Central memory CD4-positive, alpha-beta T cell (primary cell): ENCODE results near the gene NMD3.
"Not testable (repeated sequence)": the region's sequence is repeated elsewhere in the genome, so short reads cannot be mapped to it uniquely, and the experiment has no call there.

Experiments
- DNase-seq: peaks from one replicate; pipeline ENCODE4 v3.0.0; 2022
- total RNA-seq, 3 experiments: gene quantifications; one replicate each; lab custom pipeline; 2026; lab: John Stamatoyannopoulos, UW

NMD3 gene
- total RNA-seq: 58.5 to 128 (median 67.6) reads per million in 3 experiments

DNA sequence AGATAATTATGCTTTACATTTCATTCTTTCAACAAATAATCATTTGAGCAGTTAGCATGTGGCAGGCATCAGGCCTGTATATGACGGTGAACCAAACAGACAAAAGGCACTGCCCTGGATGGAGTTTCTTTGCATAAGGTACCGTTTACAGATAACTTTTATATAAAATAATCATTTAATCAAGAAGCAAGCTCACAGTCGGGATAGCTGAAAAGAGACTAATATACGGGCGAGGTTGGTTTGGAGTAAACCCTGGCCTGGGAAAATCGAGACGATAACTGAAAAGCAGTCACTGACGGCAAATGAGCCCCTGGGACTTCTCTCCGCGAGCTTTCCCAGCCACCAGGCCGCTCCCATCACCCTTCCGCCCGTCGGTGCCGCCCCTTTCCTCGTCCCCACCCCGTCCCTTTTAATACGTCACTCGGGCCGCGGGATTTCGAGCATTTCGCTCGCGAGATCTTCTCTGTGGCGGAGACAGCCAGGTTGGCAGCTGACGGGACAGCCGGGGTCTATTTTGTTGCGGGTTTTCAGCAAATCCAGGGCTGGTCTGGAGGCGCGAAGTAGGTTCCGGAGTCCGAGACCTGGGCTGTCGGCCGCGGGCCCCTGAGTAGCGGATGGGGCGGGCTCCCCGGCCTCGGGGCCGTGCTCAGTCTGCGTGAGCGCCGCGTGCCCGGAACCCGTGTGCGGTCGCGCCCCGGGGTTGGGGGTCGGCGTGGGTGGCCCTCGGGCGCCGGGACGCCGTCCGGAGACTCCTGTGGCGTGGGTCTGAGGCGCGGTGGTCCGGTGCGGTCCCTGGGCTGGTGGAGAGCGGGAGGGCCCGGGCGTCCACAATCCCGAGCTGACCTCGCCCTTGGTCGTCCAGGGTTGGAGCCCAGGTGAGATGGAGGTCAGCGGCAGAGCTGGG is at the start of gene NMD3:
NMD3 (plus strand) TSS at position 462 of the 904 bp plus-strand sequence. CDS start 703 bp downstream, outside the sequence.
- peak; percentile 86 for DNase-seq

DNA sequence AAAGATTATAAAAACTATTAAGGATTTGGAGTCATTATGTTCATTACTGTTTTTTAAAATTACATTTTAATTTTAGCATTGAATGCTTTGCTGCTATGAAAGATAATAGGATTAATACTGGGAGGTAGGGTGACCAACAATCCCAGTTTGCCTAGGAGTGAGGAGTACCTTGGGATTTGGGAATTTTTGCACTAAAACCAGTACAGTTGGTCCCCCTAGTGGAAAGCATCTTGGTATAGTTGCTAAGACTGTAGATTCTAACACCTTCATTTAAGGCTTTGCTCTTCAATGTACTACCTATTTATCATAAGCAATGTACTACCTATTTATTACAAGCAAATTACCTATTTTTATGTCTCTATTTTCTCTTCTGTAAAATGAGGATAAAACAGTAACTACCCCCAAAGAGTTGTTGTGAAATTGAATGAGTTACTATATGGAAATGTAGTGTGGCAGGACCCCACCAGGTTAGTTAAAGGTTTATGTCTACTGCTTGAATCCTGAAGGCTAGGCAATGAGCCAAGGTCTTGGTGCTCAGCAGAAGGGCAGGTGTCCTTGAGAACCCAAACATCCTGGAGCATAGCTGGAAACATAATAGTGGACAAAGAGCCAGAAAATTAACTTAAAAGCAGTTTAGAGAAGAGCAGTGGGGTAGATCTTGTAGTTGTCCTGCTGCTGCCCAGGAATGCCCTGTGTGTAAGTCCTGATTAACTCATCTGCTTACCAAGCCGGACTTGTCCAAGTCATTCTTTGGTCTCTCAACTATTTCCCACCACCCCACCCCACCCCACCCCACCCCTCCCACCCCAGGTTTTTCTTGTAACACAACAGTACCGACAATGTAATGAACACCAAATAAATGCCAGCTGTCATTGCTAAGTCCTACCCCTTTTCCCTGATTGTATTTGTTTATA is 49.2 kb upstream of the NMD3 start:
- DNase-seq: no peak

DNA sequence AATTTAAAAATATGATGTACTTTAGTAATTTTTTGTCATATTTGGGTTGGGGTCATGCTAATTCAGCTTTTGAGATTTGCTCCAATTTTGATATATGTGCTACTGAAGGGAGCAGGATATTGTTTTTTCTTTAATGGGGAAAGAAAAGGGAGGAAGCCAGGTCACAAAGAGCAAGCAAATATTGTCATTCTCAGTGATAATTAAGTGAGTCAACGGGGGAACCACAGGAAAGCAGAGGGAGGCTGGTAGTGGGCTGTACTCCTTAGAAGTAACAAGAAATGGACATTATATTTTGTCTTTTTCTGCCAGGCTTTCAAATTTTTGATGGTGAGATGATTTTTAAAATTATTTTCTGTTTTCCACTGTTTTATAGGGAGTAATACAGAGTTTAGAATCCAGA is 45.6 kb upstream of the NMD3 start:
- DNase-seq: no peak

DNA sequence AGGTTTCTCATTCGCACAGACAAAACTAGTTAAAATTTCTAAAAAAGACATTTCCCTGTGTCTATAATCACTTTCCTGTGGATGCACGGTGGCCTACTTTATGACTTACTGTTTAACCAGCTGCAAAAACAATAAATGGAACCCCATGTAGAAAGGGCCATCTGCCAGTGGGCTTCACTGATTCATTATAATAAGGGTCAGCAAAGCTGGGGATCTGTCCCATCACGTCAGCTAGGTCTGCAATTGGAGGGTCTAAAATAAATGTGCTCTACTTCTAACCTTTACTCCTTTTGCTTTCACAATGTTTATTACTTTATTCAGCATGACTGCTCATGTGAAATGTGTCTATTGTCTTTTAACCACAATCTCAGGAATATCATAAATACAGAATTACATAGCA is 43.1 kb upstream of the NMD3 start:
- no peak for DNase-seq

DNA sequence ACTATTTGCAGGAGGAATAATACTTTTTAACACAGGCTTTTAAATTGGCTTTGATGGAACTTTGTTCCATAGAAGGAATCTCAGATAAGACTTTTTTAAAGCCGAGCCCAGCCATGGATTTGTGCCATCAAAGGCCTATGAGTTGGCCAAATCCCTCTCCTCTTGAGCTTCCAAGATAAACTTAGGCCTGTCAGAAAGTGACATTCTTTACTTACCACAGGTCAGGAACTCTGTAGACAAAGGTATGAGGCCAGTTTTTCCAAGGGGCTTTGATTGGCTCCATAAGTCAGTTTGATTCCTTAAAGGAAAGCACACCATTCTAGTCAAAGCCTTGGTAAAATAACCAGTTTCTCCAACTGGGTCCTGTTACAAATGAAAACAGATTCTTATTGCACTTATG is 39.7 kb upstream of the NMD3 start:
- DNase-seq: not testable (repeated sequence)

DNA sequence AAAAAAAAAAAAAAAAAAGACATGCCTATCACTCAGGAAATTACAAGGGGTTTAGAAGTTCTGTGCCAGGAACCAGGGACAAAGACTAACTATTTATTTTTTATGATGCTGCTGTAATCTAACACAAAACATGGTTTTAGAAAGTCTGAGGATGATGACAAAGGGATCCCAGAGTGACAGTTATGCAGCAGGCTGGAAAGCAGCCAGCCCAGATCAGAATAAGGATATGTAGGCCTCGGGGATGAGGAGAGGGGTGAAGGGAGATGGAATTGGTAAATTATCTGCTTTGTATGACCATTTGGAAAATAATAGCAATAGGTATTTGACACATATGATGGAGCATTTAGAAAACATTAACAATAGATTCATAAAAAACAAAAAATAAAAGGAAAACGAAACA is 34.1 kb upstream of the NMD3 start:
- DNase-seq: no peak

DNA sequence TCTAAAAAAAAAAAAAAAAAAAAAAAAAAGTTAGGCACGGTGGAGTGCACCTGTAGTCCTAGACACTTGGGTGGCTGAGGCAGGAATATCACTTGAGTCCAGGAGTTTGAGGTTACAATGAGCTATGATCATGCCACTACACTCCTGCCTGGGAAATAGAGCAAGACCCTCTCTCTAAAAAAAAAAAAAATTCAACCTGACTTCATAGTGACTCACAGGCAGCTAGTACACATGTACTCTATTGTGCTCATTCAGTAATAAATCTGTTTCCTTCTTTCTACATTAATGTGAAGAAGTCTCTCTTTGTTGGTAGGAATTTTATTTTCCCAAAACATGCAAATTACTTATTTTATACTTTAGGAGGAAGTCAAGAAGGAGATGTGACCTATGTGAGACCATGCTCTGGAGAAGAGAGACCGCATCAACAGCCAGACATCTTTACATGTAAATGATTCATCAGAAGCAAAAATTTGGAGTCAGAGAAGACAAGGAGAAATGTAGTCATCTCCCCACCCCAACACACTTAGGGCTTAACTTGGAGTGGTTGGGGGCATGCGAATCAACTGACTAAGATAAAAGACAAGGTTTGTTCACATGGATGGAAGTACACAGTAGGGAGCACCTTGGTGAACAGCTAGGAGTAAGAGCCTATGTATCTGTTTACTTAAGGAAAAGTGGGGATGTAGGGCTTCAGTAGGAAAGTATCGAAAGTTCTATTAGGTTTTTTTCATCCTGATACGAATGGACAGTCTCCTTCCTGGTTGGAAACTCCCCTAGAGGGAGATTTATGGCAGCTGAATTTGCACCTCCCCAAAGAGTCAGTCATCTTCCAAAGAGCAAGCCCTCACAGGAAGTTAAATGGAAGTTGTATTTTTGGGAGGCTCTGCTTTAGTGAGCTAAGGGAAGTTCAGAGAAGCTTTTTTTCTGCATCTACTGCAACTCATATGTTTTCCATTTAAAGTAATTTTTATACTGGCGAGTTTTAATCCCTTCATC is 23.0 kb upstream of the NMD3 start:
- no peak for DNase-seq

DNA sequence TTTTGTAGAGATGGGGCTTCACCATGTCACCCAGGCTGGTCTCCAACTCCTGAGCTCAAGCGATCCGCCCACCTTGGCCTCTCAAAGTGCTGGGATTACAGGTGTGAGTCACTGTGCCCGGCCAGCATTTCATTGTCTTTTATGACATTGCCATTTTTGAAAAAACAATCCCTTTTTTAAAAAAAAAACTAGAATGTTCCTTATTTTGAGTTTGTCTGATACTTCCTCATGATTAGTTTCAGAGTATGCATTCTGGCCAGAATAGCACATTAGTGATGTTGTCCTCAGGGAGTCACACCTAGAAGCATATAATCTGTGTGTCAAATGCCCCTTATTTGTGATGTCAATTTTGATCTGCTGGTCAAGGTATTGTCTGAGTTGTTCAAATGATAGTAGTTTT is 21.2 kb upstream of the NMD3 start:
- DNase-seq: no peak

DNA sequence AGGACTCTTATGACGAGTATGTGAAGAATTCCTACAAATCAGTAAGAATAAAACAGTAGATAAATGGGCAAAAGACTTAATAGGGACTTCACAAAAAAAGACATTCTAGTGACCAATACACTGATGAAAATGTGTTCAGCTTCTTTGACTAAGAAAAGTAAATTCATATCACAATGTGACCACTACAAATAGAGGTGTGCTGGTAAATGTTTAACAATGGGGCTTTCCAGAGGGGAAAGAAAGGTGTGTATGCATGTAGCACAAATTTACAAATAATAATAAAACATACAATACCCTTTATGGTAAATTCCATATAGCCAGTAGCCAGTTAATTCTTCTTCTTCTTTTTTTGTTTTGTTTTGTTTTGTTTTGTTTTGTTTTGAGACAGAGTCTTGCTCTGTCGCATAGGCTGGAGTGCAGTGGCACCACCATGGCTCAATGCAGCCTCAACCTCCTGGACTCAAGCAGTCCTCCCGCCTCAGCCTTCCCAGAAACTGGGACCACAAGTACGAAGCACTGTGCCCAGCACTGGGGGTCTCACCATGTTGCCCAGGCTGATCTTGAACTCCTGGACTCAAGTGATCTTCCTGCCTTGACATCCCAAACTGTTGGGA is 17.5 kb upstream of the NMD3 start:
- DNase-seq: no peak

DNA sequence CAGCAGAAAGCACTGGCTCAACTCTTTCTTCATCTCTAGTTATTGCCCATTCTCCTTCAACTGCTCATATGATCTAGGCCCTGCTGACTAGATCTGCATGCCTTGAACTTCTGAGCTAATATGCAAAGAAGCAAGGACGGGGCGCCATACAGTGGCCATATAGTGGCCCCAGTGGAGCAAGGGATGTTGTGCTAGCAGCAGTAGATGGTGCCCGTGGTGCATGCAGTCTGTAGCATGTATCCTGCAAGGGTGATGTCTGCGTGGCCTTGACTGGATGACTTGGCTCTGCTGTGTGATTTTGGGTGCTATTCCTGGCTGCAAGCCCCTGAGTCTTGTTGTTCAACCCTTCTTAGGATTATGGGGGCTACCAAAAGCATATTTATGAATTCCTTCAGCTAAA is 12.2 kb upstream of the NMD3 start:
- no peak for DNase-seq

DNA sequence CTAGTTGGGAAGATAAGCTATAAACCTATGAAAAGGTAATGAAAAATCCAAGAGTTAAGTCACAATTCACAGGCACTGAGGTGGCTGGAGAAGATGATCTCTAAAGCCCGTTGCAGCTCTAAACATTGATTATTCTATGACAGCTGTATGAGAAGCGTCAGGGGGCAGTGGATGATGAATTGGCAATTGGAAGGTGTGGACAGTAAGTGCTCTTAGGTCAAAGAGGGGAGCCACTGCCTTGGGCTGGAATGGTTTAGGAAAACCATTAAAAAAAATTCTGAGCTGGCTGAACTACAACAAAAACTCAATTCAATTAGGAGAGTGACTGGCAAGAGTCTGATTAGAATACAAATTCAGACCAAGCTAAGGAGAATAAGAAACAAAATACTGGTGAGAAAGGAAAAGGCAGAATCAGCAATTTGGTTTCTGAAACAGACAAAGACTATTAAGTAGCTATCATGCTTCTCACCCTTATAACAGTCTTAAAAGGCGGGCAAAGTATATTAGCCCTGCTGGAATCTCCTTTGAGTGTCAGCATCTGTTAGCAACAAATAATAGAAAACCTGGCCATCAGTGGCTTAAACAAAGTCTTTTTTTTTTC is 8.8 kb upstream of the NMD3 start:
- no peak for DNase-seq

DNA sequence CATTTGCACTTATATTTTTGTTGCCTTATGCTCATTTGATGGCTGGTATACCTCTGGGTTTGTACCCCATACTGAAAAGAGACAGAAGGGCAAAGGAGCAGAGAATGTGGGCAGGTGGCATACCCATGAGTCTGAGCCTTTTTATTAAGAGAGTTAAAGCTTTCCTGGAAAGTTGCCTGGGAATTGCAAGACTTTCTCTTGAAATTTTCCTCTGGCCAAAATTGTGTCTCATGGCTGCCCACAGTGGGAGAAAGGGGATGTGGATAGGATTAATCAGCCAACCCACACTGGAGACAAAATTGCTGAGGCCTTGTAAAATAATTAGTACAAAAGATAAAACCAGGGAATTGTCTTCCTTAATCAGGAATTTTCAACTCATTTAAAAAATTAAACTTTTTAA is 8.2 kb upstream of the NMD3 start:
- no peak for DNase-seq

DNA sequence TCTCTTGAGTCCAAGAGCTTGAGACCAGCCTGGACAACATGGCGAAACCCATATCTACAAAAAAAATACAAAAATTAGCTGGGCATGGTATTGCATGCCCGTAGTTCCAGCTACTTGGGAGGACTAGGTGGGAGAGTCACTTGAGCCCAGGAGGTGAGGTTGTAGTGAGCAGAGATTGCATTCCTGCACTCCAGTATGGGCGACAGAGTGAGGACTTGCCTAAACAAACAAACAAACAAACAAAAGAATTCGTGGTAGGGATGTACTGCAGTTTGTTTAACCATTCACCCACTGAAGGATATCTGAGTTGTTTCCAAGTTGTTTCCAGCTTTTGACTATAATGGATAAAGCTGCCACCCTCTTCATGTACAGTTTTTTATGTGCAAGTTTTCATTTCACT is 7.5 kb upstream of the NMD3 start:
- no peak for DNase-seq

DNA sequence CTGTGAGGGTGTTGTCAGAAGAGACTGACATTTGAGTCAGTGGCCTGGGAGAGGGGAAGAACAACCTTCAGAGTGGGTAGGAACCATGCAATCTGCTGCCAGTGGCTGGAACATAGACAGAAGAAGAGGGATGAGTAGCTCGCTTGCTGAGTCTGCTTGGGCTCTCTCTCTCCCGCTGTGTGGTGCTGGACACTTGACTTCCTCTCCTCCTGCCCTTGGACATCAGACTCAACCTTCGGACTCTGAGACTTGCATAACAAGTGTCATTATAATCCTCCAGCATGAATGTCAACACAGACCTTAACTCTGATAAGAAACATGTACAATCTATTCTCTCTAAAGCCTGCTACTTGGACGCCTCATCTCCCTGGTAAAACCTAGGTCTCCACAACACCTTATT is 5.9 kb upstream of the NMD3 start:
- DNase-seq: no peak

DNA sequence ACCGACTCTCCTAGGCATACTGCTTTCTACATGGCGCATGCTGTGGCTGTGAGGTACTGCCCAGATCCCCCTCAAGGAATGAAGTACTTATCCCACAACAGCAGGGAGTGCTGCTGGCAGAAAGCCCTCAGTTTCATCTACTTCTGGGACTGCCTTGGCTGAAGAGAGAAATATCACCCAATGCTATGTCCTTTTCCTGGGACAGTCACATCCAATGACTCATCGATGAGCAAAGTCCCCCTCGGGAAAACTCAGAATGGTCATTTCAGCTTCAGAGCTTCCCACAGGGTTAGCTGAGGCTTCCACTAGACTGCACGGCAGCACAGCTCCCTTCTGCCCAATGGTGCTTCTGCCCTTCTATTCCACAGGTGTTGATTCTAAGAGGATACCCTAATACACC is 3.6 kb upstream of the NMD3 start:
- no peak for DNase-seq

DNA sequence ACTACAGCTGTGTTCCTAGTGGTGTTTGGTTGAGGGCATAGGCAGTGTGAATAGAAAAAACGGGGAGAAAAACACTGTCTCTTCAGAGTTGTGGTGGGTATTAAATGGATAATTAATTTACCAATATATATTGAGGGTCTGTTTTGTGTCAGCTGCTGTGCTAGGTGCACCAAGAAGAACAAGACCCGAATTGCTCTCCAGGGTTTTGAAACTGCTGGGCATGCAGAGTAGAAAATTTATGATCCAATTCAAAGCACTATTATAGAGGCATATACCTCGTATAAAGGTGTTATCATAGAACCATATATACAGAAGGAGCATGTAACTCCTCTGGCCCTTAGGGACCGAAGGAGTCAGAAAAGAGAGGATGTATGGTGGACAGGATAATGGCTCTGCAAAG is 1.6 kb upstream of the NMD3 start:
- DNase-seq: no peak

DNA sequence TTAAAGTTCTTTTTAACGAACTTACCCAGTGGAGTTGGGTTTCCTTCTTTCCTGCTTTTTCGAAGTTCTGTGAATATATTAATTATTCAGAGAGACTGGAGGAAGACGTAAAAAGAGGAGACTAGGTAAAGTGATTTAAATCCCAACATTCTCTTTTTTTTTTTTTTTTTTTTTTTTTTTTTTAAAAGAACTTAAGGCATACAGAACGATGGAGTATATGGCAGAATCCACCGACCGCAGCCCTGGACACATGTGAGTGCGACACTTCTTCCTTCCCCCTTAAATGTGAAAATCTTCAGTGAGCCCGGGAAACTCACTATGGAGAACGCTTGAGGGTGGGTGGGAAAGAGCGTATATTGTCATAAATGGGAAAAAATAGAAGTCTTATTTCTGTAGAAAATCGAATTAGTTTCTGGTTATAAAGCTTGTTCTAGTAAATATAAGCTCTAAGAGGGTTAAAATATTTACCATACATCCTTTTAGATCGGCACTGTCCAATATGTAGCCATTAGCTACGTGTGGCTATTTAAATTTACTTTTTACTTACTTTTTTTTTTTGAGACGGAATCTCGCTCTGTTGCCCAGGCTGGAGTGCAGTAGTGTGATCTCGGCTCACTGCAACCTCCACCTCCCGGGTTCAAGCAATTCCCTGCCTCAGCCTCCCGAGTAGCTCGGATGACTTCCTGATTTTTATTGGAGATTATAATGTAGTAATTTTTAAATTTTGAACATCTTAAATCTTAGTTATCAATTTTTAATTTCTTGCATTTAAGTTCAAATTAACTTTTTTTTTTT is 892 bp downstream of the NMD3 start:
- no peak for DNase-seq

DNA sequence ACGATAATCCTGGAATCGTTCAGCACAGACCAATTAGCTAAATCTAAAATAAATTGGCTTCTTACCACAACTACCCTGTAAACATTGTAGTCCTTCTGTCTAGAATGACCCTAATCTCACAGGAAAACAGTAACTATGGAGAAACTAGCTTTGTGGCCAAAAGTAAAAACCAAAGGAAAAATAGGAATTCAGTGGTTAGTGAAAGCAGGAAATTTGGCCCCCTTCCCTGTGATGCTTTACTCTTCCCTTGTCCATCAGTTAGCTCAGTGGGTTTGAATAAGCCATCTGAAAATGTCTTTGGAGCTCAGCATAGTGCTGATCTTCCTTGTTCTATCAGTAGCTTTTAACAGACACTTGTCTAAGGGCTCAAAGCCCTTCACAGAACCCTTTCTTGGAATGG is 1.6 kb downstream of the NMD3 start:
- no peak for DNase-seq

DNA sequence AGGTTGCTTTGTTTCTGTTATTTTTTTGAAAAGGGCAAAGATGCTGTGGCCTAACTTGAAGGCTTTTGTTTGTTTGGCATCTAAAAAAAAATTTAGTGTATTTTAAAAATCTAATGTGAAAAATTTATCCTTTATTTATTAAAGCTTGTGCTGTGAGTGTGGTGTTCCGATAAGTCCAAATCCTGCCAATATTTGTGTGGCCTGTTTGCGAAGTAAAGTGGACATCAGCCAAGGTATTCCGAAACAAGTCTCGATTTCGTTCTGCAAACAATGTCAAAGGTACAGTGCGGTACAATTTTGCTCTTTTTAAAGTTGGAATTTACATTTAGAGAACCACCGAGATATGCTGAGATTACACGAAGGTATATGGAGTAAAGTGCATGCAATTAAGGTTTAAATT is 3.7 kb downstream of the NMD3 start:
- DNase-seq: no peak

DNA sequence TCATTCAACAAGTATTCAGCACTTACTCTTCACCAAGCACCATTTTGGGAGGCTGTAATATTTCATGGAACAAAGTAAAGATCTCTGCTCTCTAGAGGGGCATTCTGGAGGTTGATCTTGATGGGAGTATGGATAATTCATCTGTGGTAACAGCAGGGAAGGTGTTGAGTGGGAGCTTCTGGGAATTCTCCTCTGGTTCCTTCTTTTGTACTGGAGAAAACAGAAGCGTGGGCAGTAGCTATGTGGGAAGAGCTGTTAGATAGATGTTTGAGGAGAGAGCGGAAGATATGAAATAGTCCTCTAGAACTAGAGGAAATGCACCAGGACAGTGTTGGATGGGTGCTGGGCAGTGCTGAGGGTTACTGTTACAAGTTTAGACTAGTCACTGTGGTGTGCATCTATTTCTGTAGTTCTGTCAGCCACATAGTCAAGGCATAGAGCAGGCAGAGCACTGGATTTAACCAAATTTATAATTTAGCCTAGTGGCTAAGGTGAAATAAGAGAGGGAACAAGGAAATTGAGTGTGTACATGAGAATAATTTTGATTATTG is 9.6 kb downstream of the NMD3 start:
- DNase-seq: no peak
